Measurements from ENCODE around the gene API5. TPM values are rescaled to one million over a fixed set of nuclear protein-coding genes. Genes with fewer than 3 reads are reported as not detected.

Gene API5
- total RNA-seq, 2 experiments from 2014 or later: 67.8 to 70.3 TPM

DNA sequence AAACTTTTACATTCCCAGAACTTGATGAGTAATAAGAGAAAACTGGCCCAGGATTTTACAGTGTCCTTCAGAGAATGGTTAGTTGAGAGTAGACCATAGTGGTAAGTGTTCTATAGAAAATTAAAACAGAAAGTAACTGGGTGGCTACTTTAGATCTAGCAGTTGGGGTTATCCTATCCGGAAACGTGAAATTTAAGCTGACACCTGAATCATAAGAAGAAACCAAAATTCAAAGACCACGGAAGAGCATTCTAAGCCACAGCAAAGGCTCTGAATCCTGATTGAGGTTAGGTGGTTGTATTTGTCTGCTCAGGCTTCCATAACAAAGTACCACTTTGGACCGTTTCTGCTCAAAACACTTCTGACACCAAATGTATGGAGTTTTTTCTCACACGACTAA is 80.9 kb downstream of the API5 start:
- Histone ChIP-seq H3K4me3 (ENCODE audit: low read length) (no peak overlapping the region), H3K4me1 (ENCODE audit: insufficient read depth, low read length) (no peaks in the 10 kb centered on the region), H3K27me3 (ENCODE audit: control insufficient read depth in 1 of 2, insufficient read depth in 2 of 2, low read length in 2 of 2) (no peaks in the 10 kb centered on the region), H3K27ac (ENCODE audit: low read depth in 1 of 2, low read length in 2 of 2) (peak overlapping the region in 1 of 2 donors; percentile 7), H3K36me3 (ENCODE audit: insufficient read depth, low read length) (peaks cover 49% of the 10 kb centered on the region), H3K9me3 (ENCODE audit: control insufficient read depth in 1 of 2, insufficient read depth in 1 of 2, low read length in 2 of 2) (no peaks in the 10 kb centered on the region)
- intact Hi-C loops (cut with DNase I, micrococcal nuclease): no loop called here
- Mint-ChIP-seq H3K27ac (peak overlapping the region; percentile 32), H3K36me3 (ENCODE audit: low read depth) (peaks cover 85% of the 10 kb centered on the region), H3K27me3 (no peaks in the 10 kb centered on the region), H3K9me3 (no peaks in the 10 kb centered on the region), H3K4me1 (ENCODE audit: low read depth) (peaks cover 26% of the 10 kb centered on the region), H3K4me3 (no peak overlapping the region)
- TF ChIP-seq, protein P1, sequence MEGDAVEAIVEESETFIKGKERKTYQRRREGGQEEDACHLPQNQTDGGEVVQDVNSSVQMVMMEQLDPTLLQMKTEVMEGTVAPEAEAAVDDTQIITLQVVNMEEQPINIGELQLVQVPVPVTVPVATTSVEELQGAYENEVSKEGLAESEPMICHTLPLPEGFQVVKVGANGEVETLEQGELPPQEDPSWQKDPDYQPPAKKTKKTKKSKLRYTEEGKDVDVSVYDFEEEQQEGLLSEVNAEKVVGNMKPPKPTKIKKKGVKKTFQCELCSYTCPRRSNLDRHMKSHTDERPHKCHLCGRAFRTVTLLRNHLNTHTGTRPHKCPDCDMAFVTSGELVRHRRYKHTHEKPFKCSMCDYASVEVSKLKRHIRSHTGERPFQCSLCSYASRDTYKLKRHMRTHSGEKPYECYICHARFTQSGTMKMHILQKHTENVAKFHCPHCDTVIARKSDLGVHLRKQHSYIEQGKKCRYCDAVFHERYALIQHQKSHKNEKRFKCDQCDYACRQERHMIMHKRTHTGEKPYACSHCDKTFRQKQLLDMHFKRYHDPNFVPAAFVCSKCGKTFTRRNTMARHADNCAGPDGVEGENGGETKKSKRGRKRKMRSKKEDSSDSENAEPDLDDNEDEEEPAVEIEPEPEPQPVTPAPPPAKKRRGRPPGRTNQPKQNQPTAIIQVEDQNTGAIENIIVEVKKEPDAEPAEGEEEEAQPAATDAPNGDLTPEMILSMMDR (IDR thresholded peaks at IDR 0.05): no peak
- ATAC-seq (ENCODE audit: poor library complexity) (no peak), DNase-seq (peak in 3 of 14 experiments; percentile 9 to 39 (median 15))
- CTCF ChIA-PET: no interaction called here
- POLR2A ChIA-PET: interaction anchor here (2.1 kb wide), 1 partner anchor 34 kb away, joined by 6 read pairs; the partner anchor contains the start of gene TTC17

DNA sequence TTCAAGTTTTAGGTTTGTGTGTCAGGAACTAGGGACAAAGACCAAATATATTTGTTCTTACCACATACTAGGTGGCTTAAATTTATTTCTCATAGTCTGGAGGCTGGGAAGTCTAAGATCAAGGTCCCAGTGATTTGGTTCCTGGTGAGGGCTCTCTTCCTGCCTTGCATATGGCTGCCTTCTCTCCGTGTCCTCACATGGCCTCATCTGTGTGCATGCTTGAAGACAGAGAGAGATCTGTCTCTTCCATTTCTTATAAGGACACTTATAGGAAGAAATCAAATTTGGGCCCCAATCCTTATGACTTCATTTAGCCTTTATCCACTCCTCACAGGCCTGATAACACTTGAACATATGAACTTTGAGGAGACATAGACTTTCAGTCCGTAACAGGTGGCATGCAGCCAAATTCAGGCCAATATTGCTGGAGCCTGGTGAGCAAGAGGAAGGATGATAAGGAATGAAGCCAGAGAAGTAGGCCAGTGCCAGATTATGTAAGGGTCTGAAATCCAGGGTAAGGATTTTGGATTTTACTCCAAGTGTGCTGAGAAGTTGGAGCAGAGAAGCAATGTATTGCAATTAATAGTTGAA is 82.1 kb downstream of the API5 start:
- Mint-ChIP-seq H3K4me3 (no peak overlapping the region), H3K9me3 (no peaks in the 10 kb centered on the region), H3K4me1 (ENCODE audit: low read depth) (peaks cover 26% of the 10 kb centered on the region), H3K36me3 (ENCODE audit: low read depth) (peaks cover 92% of the 10 kb centered on the region), H3K27me3 (no peaks in the 10 kb centered on the region), H3K27ac (no peak overlapping the region)
- ATAC-seq (ENCODE audit: poor library complexity) (no peak), DNase-seq (no peak)
- peaks cover 60% of the 10 kb centered on the region for H3K36me3 ChIP-seq (ENCODE audit: insufficient read depth, low read length)
- POLR2A ChIA-PET: interaction anchor here (2.1 kb wide), 1 partner anchor 35 kb away, joined by 6 read pairs; the partner anchor contains the start of gene TTC17
- intact Hi-C loops (cut with DNase I, micrococcal nuclease): no loop called here
- TF ChIP-seq, protein P1 (IDR thresholded peaks at IDR 0.05): no peak
- H3K27me3 ChIP-seq (ENCODE audit: control insufficient read depth in 1 of 2, insufficient read depth in 2 of 2, low read length in 2 of 2): no peaks in the 10 kb centered on the region
- H3K4me1 ChIP-seq (ENCODE audit: insufficient read depth, low read length): no peaks in the 10 kb centered on the region
- CTCF ChIA-PET: no interaction called here
- no peak overlapping the region for H3K27ac ChIP-seq (ENCODE audit: low read depth in 1 of 2, low read length in 2 of 2)
- no peaks in the 10 kb centered on the region for H3K9me3 ChIP-seq (ENCODE audit: control insufficient read depth in 1 of 2, insufficient read depth in 1 of 2, low read length in 2 of 2)
- H3K4me3 ChIP-seq (ENCODE audit: low read length): no peak overlapping the region

Other genes with a start within 250 kb of the API5 start
- gene TTC17, start 46.9 kb downstream of the API5 start, total RNA-seq: 10 to 100 TPM; 72.9 to 77.3 TPM